ENCODE data around the gene FBXL2.
"Not testable (repeated sequence)": the region's sequence is repeated elsewhere in the genome, so short reads cannot be mapped to it uniquely, and the experiment has no call there.

Gene FBXL2

DNA sequence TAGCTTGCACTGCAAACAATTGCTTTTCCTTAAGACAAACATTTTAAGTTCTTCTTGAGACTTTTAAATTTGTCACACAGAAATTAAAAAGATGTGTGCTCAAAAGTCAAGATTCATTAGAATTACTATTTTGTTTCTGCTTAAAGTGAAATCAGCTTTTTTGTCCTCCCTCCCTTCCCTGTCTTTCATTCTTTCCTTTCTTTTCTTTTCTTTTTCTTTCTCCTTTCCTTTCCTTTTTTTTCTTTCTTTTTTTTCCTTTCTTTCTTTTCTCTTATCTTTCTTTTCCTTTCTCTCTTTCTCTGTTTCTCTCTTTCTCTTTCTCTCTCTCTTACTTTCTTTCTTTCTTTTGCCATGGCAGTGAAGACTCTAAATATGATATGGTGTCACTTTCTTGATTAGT lies 37.8 kb downstream of the FBXL2 start:
- DNase-seq (ENCODE audit: low read depth in 1 of 2, low spot score in 1 of 2), result no peak

DNA sequence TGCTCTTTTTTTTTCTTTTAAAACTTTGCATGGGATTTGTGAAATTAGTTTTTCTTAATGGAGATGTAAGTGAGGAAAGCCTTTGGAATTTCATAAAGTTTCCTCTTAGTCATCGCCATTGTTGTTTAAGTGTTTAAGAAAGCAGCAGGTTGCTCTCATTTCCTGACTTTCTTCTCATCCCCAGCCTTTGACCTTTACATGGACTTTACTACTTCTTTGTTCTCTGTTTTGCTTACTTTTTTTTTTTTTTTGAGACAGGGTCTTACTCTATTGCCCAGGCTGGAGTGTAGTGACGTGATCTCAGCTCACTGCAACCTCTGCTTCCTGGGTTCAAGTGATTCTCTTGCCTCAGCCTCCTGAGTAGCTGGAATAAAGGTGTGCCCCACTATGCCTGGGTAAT lies 38.6 kb downstream of the FBXL2 start:
- DNase-seq (ENCODE audit: low read depth in 1 of 2, low spot score in 1 of 2), result no peak

DNA sequence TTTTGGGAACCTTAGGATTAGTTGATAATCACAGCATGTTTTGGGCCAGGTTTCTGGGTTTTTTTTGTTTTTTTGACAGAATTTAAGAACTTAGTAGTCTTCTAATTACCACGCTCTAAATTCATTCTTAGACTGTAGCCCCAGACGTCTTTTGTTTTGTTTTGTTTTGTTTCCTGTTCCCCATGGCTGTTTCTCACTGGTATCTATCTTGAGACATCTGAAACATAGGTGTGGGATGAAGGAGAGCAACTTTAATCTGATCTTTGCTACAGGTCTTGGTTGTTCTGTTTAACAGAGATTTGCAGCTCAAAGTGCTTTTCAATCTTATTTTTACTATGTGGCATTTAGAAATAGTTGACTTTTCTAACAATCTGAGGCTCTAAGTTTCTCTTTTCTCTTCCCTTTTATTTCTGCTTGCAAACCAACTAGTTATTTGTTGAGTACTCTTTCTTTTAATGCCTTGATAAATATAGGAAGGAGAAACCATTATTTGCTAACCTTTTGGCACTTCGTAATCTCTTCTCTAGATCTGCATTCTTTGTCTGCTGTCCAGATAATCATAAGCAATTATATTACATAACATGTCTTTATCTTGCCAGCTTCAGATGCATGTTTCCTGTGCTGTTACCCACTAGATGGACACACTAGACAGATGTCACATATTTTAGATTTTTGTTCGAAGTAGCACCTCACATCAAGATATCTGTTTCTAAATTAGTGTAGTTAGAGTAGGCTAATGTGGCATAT lies 40.9 kb downstream of the FBXL2 start:
- DNase-seq (ENCODE audit: low read depth in 1 of 2, low spot score in 1 of 2), result no peak

DNA sequence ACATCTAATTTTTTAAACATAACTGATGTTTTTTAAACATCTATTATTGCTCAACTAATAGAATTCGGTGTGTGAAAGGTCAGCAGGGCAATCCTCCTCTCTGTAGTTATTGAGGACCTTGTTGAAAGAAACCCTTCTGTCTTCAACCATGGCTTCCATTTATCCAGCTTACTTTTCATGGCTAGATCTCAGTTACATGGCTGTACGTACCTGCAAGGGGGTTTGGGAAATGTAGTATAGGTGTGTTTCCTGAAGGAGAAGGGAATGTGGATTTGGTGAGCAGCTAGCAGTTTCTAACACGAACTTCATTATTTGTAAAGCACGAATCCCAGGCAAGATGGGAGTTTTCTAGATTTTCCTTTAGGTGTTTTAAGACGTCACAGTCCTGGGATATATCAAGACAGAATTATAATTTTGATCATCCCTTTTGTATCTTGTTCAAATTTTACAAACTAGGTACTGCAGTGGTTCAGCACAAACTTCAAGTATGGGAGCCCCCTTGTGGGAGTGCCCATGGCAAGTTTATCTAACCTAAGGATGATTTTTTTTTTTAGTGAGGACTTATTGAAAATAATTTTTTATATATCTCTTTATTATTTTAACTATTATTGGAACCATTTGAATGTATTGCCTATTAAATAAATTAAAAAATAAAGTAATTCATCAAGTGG lies 41.6 kb downstream of the FBXL2 start:
- DNase-seq (ENCODE audit: low read depth in 1 of 2, low spot score in 1 of 2), result no peak

DNA sequence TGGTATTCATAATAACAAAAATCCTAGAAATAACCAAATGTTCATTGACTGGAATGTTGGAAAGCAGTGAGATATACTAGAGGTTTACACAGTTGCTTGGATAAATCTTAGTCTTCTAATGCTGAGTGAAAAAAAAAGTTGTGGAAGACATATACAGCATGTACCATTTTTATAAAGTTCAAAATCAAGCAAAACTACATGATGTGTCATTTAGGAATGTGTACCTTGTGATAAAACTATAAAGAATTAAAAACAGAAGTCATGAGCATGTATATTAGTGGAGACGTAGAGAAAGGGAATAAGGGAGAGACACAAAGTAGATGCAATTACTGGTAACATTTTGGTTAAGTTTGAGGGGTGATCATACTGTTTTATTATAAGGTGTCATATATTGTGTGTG lies 45.2 kb downstream of the FBXL2 start:
- no peak for DNase-seq (ENCODE audit: low read depth in 1 of 2, low spot score in 1 of 2)

DNA sequence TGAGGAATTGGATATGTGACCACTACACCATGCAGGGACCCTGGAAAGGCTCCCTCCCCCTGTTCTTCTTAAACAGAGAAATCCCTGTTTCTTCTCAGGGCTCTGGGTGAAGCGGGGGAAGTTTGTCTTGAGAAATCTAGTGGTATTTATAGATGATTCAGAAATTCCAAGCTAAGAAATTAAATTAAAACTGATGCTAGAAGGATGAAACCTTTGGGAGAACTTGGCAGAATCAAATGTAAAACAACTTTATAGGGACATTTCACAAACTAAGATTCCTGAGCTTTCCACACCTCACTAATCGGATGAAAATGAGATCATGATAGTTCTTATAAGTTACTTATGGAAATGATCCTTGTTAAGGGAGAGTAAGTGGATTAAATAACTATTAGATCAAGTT lies 54.2 kb downstream of the FBXL2 start:
- DNase-seq (ENCODE audit: low read depth in 1 of 2, low spot score in 1 of 2), result no peak

DNA sequence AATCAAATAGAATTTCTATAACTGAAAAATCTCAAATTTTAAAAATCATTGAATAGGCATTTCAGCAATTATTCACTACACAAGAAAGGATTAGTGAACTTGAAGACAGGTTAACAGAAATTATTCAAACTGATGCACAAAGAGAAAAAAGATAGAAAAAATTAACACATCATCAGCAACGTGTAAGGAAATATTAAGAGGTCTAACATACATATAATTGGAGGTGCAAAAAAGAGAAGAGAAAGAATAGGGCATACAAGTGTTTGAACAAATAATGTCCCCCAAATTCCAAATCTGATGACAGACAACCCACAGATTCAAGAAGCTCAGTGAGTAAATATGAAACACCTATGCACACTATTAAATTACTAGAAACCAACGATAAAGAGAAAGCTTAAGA lies 57.1 kb downstream of the FBXL2 start:
- no peak for DNase-seq (ENCODE audit: low read depth in 1 of 2, low spot score in 1 of 2)

DNA sequence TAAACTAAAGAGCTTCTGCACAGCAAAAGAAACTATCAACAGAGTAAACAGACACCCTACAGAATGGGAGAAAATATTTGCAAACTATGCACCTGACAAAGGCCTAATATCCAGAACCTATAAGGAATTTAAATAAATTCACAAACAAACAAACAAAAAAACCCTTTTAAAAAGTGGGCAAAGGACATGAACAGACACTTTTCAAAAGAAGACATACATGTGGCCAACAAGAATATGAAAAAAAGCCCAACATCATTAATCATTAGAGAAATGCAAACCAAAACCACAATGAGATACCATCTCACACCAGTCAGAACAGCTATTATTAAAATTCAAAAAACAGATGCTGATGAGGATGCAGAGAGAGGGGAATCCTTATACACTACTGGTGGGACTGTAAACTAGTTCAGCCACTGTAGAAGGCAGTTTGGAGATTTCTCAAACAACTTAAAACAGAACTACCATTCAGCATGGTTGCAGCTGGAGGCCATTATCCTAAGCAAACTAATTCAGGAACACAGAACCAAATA lies 61.8 kb downstream of the FBXL2 start:
- not testable (repeated sequence) for DNase-seq (ENCODE audit: low read depth in 1 of 2, low spot score in 1 of 2)

DNA sequence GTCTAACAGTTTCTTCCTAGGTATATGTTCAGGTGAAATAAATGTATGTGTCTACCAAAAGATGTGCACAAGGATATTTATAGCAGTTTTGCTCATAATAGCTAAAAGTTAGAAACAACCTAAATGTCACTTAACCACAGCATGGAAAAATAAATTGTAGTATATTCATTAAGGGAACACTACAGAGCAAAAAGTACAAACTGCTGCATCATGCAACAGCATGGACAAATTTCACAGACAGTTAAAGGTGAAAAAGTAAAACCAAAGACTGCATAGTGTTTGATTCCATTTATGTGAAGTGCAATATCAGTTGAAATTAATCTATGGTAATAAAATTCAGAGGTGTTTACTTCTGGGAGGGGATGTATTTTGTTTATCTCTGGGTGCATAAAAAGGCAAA lies 62.5 kb downstream of the FBXL2 start:
- no peak for DNase-seq (ENCODE audit: low read depth in 1 of 2, low spot score in 1 of 2)

DNA sequence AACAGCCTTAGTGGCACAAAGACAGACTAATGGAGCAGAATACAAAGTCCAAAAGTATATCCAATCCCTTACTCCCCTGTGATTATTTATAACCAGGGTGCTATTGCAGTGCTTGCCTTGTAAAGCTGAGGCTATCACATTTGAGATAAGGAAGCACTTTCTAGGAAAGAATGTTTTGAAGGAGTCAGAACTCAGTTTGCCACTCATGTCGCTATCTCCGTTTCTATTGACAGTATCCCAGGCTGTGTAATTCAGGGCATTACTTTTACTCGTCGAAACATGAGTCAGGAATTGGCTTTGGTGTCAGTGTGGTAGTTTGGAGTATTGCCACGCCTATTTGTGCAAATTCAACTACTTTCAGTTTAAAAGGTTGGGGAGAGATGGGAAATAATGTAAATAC lies 78.4 kb downstream of the FBXL2 start:
- DNase-seq (ENCODE audit: low read depth in 1 of 2, low spot score in 1 of 2), result no peak

DNA sequence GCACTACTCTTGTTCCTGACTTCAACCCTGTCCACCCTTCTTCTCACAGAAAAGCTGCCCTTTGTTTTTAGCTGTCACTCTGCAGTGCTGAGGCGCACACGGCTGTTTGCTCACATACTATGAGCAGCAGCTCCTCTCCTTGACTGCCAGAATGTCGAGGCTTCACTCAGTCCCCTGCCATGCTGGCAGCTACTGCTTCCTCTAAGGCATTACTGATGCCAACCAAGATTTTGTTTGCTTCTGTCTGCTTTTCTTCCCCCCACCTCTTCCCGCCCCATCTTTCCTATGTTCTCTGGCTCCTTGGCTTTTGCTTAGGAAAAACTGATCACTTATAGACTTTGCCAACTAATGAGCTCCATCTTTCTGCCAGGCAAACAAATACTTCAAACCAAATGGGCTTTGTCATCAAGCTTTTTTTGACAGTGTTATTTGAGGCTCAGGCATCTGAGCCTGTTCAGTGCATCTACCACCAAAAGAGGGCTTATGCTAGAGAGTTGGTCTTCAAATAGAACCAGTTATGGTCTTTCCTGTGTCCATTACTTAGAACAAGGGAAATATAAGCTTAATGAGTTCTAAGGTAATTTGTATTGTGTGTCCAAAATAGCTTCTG lies 81.0 kb downstream of the FBXL2 start:
- DNase-seq (ENCODE audit: low read depth in 1 of 2, low spot score in 1 of 2), result no peak

DNA sequence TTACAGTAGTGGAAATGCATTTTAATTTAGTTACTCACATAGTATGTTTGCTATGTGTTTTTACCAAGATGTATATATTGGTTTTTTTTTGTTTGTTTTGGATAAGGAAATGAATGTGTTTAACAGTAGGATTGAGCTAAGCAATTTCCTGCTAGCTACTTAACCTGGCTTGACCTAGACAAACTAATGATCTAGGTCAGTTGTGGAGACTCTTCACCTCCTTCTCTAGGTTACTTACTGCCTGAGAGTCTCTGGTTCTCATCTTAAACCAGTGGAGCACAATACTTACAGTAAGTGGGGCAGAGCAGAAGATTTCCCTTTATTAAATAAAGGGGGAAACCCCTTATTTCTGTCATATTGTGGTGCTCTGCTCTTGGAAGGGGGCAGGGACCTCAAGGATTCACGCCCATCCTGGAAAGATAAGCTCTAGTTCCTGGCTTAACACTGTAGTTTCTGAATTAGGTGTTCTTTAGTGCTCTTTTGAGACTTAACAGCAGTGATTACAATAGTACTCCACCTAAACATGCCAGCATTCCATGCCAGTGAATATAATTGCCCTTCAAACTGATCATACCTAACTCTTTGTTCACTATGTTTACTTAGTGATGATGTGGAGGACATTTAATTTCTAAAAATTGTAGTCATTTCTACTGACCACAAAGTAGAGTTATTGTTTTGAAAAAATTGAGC lies 83.0 kb downstream of the FBXL2 start:
- DNase-seq (ENCODE audit: low read depth in 1 of 2, low spot score in 1 of 2), result no peak

DNA sequence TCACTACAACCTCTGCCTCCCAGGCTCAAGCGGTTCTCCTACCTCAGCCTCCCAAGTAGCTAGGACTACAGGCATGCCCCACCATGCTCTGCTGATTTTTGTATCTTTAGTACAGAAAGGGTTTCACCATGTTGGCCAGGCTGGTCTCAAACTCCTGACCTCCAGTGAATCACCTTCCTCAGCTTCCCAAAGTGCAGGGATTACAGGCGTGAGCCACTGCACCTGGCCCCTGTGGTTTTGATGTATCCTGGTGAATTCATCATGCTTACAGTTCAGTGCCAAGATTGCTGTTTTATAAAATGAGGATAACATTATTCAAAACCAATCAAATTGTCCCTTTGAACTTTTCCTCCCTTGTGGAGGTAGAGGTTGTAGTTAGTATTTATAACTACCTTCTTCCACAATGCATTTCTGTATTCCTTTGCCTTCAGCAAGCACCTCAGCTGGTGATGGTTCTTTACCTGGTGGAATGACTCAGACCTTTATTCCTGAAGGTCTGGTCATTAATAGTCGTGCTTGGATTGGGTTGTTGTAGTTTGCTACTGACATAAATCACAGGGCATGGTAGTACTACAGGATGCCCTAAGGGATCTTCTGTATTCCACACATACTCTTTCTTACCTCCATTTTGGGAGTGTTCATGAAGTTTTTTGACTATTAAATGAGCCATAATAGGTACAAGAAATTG lies 86.0 kb downstream of the FBXL2 start:
- no peak for DNase-seq (ENCODE audit: low read depth in 1 of 2, low spot score in 1 of 2)

DNA sequence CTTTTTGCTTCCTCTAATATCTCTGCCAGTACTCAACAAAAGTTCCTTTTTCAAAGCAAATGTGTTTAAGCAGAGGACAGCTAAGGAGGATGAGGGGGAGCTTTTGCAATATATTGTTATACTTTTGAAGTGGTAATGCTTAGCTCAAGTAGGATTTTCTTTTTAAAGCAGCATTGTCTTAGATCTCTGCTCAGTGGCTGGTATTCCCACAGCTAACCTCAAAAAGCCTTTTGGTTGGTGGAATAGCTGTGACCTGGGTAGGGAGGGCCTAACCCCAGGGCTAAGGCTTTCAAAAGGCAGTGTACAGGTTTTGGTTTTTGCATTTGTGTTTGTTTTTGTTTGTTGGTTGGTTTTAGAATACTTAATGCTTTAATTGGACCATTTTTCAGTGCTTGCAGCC lies 86.8 kb downstream of the FBXL2 start:
- DNase-seq (ENCODE audit: low read depth in 1 of 2, low spot score in 1 of 2), result no peak

DNA sequence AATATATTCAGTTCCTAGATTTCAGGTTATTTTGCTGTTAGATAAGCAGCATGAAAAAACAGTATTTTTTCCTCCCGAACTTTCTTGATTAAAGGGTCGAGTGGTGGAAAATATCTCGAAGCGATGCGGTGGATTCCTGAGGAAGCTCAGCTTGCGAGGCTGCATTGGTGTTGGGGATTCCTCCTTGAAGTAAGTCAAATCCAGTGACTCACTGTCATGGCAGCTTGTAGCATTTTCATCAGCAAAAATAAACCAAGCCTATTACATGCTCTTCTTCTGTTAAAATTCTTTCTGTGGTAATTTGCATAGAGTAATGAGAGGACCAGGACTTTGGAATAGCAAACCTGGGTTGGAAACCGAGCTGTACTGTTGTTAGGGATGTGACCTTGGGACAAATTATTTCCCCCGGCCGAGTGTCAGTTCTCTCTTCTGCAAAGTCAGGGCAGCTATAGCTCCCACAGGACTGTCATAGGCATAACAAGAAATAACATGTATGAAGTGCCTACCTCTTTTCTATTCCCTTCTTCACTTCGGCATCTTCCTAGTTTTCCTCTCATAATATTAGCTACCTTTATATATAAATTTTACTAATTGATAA lies 87.4 kb downstream of the FBXL2 start:
- no peak for DNase-seq (ENCODE audit: low read depth in 1 of 2, low spot score in 1 of 2)

DNA sequence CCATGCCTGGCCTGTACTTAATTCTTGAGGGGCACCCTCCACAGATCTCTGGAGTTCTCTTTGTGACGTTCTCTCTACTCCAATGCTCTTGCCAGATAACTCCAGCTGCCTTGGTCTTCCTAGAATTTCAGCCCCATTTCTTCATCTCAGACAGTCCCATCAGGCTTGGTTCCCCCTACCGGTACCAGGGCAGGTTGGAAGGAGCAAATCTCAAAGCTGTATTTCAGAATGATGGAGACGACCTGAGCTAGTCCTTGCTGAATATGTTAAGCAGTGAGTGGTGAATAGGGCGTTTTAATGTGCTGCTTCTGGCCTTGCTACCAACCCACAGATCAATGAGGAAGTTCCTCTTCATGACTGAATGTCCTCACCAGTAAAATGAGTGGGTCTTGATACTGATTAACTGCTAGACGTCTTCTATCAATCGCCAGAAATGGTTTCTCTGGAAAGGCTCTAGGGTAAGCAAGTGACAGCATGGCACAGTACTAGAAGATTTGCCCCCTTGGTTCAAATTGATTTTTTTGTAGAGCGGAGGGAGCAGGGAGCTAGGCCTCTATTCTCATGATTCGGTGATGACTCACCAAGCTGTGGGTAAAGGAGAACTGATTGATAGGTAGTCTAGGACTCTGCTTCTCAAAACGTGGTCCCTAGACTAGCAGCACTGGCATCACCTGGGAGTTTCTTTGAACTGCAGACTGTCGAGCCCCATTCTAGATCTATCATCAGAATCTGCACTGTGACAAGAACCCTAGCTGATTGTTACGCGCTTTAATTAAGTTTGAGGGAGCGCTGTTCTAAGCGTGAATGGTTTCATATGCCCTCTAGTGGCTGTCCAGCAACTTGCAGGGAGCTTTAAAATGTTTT lies 95.2 kb downstream of the FBXL2 start:
- no peak for DNase-seq (ENCODE audit: low read depth in 1 of 2, low spot score in 1 of 2)

DNA sequence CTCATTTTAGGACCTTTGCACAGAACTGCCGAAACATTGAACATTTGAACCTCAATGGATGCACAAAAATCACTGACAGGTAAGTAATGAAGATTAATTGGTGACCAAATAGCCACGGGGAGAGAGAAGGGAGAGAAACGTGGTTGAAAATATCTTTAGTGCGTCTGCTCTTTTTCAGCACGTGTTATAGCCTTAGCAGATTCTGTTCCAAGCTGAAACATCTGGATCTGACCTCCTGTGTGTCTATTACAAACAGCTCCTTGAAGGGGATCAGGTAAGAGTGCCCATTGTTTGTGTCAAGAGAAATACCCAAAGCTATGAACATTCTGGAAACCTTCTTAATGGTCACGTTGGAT lies 95.8 kb downstream of the FBXL2 start:
- DNase-seq (ENCODE audit: low read depth in 1 of 2, low spot score in 1 of 2), result no peak

DNA sequence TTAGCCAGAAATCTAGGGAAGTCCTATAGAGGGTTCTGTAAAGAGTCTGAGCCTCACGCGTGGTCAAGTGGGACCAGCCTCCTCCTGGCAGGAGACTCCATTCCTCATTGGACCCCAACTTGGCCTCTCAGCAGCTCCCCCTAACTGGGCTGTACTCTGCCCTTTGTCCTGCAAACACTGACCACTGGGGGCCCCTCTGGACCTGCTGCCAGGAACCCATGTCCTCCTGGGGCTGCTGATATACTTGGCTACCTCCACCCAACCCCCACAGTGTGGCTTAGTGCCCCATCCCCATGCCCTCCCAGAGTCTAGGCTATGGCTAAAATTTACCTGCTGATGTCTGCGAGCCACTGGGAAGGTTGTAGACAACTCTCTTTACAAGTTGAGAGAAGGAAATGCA lies 100.2 kb downstream of the FBXL2 start:
- no peak for DNase-seq (ENCODE audit: low read depth in 1 of 2, low spot score in 1 of 2)

DNA sequence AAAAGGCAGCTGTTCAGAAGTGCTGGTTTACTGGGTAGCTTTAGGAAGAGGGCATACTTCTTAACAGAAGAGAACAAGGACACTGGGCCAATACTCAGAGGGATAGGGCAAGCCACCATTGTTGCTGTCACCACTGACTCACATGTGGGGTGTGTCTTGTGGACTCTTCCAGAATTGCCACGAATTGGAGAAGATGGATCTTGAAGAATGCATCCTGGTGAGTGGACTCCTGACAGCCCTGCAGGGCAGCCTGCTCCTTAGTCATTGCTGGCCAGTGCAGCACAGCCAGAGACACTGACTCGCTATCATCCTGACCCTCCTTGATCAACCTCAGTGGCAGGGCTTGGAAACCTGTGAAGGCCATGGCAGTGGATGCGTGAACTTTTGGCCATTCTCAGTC lies 100.7 kb downstream of the FBXL2 start:
- no peak for DNase-seq (ENCODE audit: low read depth in 1 of 2, low spot score in 1 of 2)

DNA sequence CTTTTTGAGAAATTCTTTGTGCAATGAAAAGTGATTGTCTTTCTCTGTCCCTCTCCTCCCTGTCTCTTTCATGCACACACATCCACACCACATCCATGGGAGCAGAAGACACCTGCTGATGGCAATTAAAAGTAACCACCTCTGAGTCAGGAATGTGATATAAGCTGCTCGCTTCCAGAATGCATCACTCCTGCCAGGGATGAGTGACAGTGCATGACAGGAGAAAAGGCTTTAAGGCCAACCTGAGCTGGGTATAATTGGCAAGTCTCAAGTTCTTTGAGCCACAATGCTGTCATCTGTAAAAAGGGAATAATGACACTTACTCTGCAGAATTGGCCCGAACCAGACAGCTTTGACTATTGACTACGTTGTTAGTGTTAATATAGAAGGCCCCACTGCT lies 103.4 kb downstream of the FBXL2 start:
- DNase-seq (ENCODE audit: low read depth in 1 of 2, low spot score in 1 of 2), result no peak

Measured in activated T-helper 1 cell treated with anti-CD3 and anti-CD28 coated beads, Interleukin-2, amount 50 U/mL, for 16 hours (primary cell).